AG08395 (cell line): Measurements from ENCODE around the gene STAG3.

Experiments used
- DNase-seq: peaks from one replicate; pipeline ENCODE4 v3.0.0; 2012; ENCODE audit warnings: mixed read lengths, low spot score

The STAG3 gene

DNA sequence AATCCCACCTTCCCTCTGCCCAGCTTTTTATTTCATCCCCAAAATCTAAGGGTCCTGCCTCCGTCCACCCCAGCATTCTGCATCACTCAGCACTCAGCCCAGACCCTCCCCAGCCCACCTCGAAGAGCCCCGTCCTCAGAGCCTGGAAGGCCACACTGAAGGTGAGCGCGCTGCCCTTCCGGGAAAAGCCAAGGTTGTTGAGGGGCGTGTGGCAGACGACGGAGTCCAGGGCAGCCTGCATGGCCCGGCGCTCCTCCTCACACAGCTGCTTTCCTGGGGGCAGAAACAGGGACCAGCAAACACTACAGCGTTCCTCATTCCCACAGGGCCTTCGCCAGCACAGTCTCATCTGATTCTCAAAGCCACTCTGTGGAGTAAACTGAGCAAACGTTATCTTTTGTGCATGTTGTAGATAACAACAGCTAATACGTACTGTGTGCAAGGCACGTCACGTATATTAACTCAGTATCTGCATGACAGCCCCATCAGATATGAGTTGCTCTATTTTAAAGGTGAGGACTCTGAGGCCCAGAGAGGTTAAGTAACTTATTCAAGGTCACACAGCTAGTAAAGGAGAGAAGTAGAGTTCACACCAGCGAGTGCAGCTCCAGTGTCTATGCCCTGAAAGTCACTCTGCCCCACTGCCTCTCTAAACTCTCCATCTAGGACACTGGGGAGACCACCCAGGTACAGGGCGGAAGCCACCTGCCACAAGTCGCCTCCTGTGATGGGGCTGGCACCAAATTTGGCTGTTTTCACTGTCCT lies 22.0 kb upstream of the STAG3 start:
- no peak for DNase-seq

DNA sequence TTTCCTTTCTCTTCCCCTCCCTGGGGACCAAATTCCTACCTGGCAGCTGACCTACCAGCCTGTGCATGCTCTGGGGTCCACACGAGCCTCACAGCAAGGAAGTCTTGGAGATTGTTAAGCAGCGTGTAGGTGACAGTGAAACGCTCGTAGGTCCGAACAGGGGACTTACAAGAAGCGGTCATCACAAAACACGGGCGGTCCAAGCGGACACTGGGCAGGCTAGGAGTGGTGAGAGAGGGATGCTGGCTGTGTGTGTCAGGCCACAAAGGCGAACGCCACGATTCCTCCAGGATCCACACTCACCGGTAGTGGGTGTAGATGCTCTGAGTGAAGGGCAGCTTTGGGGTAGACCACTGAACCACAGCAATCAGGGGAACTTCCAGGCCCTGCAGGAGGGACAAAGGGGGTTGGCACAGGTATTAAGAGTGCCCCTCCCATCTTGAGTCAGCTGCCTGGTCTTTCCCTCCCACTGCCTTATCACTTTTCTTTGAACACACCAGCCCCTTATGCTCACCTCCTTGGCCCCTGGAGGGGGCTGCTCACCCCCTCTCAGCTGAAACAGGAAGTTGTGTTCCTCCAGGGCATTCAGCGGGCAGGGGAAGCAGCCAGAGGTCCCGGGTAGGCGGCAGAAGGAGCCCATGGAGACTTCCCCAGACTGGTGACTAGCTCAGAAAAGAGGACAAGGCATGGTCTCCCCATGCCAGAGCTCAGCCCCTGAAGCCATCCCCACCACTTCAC lies 21.2 kb upstream of the STAG3 start:
- no peak for DNase-seq

DNA sequence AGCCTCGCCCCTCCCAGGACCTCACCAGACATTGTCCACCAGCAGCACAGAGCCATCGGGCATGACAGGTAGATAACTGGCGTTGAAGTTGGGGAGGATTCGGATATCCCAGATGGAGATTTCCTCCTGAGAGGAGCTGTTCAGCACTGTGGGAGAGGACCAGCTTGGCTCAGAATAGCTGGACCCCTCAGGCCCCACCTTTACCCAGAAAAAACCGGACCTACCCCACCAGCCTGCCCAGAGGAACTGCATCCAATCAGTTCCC lies 20.7 kb upstream of the STAG3 start:
- DNase-seq: no peak

GRCh38 chr7:100157334-100158228 lies 20.1 kb upstream of the STAG3 start:
- DNase-seq: peak; percentile 52

GRCh38 chr7:100158229-100159098 lies 19.3 kb upstream of the STAG3 start, which contains the start of gene TRAPPC14:
TRAPPC14 (minus strand) TSS chr7:100158723; CDS start chr7:100158499, 224 bp downstream.
- DNase-seq: peak; percentile 97

DNA sequence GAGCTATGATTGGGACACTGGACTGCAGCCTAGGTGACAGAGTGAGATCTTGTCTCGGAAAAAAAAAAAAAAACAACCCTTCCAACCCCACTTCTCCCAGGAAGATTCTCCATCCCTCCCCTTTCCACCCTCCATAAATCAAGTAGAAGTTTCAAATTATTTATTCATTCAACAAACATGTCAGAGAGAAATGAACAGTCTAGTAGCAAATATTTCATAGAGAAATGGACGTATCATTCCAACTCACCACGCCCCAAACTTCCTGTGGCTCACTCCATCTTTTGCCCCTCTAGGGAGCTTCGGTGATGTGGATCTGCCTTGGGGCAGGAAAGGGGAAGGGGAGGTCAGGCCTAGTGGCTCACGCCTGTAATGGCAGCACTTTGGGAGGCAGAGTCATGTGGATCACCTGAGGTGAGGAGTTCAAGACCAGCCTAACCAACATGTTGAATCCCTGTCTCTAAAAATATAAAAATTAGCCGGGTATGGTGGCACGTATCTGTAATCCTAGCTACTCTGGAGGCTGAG lies 18.6 kb upstream of the STAG3 start:
- DNase-seq: no peak

GRCh38 chr7:100160067-100160466 lies 17.7 kb upstream of the STAG3 start:
- DNase-seq: no peak

GRCh38 chr7:100163006-100163531 lies 14.6 kb upstream of the STAG3 start:
- no peak for DNase-seq

GRCh38 chr7:100163871-100164270 lies 13.8 kb upstream of the STAG3 start:
- DNase-seq: no peak

- no peak for DNase-seq
Observed at GRCh38 chr7:100166317-100166940, 11.3 kb upstream of the STAG3 start.

DNA sequence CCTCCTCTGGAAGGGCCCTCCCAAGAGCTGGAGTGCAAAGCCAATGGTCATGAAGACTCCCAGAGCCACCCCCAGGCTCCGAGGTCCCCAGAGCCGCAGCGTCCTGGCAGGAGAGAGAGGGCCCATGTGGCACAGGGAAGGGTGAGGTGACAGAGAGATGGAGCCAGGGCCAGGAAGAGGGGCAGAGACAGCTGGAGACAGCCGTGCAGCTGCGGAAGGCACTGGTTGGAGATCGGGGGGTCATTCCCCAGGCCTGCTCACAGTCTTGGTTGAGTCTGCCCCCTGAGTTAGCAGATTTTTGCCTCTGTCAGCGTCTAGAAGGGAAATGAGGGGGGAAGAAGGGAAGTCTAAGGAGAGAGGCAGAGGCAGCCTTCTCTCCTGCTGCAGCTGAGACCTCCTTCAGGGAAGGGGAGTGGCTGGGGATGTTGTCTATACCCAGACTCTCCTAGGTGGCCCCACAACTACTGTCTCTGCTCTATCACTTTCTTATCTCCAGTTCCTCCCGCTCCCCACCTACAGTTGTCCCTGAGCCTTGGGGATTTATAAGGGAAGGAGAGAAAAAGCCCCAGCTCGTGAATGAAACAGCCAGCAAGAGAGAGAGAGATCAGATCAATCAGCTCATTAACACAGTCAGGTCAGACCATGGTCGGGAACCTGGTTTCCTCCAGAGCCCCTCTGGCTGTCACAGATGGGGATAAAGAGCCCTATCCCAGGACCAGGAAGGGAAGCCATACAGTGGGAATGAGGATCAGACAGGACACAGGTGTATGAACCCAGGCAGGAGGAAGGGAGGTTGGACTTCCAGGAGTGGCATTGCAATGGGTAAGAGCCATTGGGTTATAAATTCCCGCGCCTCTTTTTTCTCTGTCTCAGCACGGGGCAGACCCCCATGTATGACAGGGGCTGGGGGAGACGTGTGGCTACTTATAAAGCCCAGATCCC lies 10.5 kb upstream of the STAG3 start:
- DNase-seq: no peak

GRCh38 chr7:100167912-100168323 lies 9.8 kb upstream of the STAG3 start:
- peak; percentile 20 for DNase-seq

DNA sequence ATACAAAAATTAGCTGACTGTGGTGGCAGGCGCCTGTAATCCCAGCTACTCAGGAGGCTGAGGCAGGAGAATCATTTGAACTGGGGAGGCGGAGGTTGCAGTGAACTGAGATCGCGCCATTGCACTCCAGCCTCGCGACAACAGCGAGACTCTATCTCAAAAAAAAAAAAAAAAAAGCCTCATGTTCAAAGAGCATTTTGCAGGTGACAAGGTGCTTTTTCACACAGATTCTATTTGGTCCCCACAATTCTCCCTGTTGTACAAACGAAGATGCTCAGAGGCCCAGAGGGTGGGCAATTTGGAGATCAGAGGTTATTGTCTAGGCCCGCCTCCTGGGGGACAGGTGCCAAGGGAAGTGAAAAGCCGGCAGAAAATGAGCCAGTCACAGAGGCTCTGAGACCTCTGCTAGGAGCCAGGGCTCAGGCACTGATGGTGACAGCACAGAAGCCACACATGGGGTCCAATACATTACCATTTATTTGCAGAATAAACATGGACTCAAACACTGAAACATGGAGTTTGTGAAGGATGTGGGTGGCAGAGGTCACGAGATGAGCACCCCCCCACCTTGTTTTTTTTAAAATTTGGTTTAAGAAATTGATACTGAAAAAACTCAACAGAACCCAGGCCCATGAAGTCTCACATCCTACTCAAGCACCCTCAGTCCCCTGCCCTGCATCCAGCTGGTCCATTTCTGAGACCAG lies 8.4 kb upstream of the STAG3 start:
- no peak for DNase-seq

DNA sequence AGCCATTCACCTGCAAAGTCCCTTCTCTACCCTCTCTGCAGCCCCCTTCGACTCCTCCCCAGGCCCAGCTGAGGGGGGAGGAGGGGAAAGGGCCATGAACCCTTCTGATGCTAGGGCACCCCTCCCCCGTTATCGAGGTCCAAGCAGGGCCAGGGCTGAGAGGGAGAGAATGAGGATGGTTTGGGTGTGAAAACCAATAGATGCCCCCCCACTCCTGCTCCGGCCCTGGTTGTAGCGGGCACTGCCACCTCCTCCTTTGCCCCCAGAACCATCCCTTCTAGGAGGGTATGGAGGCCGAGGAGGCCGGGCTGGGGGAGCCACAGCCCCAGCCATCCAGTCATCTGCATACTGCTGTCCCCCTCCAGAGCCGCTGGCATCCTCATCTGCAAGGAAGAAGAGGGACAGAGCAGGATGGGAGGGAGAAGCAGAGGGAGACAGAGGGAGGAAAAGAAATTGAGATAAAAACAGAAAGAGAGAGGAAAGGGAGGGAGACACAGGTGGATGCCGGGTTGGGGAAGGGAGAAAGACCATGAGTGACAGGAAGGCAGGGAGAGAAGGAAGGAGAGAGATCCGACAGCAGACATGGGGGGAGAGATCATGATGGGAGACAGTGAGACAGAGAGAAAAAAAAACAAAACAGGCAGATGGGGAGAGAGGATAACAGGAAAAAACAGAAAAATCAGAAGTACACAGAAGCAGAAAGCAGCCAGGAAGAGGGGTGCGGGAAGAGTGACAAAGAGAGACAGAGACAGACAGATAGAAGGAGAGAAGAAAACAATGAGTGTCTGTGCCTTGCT lies 7.4 kb upstream of the STAG3 start:
- DNase-seq: no peak

DNA sequence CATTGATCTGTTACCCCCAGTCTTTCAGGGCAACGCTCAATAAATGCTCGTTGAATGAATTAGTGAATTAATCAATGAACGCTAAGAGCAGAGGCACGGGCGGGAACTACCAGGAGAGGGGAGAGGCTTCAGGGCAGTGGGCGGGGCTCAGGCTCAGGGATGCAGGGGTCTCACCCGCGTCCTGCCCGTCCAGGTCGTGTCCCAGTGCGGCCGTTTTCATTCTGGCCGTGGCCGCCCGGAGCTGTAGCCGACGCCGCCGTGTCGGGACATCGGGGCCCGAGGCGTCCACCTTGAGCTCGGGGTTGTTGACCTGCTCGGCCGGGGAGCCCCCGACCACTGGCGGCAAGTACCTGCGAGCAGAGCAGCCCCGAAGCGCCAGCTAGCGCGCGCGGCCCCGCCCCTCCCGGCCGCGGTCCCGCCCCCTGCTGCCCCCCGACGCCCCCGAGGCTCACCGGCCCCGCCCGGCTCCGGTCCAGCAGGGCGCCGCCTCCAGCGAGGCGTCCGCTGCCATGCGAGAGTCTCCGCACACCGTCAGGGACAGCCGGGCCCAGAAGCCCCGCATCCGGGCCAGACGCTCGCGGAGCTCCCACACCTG lies 6.5 kb upstream of the STAG3 start:
- DNase-seq: no peak

- no peak for DNase-seq
Observed at GRCh38 chr7:100171840-100172239, 5.9 kb upstream of the STAG3 start.

DNA sequence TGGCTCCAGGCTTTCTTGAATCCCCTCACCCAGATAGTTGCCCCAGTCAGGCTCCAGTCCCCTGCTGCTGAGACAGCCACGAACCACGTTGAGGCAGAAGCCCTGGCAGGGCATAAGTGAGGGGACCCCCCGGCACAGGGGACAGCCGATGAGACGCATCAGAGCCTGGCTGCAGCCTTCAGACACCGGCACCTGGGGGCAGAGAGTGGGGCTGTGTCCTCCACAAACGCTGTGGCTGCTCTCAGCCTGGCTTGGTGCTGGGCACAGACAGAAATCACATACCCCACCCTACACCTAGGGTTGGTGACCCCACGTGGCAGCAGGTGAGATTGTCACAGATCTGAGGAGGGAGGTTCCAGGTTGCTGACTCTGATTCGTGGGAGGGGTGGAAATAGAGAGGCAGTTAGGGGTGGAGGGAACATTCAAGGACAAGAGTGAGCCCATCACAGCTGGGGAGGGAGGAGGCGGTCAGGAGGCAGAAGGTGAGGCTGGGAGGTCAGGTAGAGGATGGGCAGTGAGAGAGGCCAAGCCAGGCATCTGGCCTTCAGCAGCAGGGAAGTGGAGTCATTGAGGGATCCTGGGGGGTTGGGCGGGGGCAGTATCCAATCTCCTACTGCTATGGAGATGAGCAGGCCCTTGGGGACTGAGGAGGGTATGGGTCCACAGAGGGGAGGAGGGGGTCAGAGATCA lies 3.8 kb upstream of the STAG3 start:
- no peak for DNase-seq
